Lung microvascular endothelial cell (primary cell): Measurements from ENCODE around the gene CERK. TPM values are rescaled to one million over a fixed set of nuclear protein-coding genes. Genes with fewer than 3 reads are reported as not detected.
"Not testable (repeated sequence)": the region's sequence is repeated elsewhere in the genome, so short reads cannot be mapped to it uniquely, and the experiment has no call there.

Experiments used
- DNase-seq, 2 donors: peaks; one replicate each; pipeline versions ENCODE4 v3.0.0 to v3.0.0-alpha.2; 2010; ENCODE audit warnings: low read depth in 2 of 2
- total RNA-seq: library from RNA; depleted of rRNA; stranded (reverse); fragments of >200 nt; gene quantifications from 2 replicates; pipeline ENCODE4 v1.2.1, GENCODE V29; 2014

CERK gene
- total RNA-seq, 1 donor from 2014 or later, result 128 TPM

GRCh38 chr22:46649141-46650077 lies 88.6 kb downstream of the CERK start:
- no peak for DNase-seq

- DNase-seq, result not testable (repeated sequence)
These were observed 89.7 kb downstream of the CERK start for GRCh38 chr22:46648225-46648820.

GRCh38 chr22:46646531-46647215 lies 91.4 kb downstream of the CERK start:
- no peak for DNase-seq

GRCh38 chr22:46642840-46643480 lies 95.1 kb downstream of the CERK start:
- DNase-seq, result not testable (repeated sequence)

GRCh38 chr22:46641811-46642266 lies 96.2 kb downstream of the CERK start:
- peak in 1 of 2 donors; percentile 44 for DNase-seq

- peak in 1 of 2 donors; percentile 19 for DNase-seq
These were observed 97.6 kb downstream of the CERK start for GRCh38 chr22:46640293-46641055.

- no peak for DNase-seq
These were observed 98.2 kb downstream of the CERK start for GRCh38 chr22:46639843-46640242.

GRCh38 chr22:46638601-46639431 lies 99.2 kb downstream of the CERK start:
- peak in 1 of 2 donors; percentile 38 for DNase-seq

GRCh38 chr22:46637711-46638600 lies 100.1 kb downstream of the CERK start:
- no peak for DNase-seq

- DNase-seq, result no peak
These were observed 101.6 kb downstream of the CERK start for GRCh38 chr22:46636221-46637002.

GRCh38 chr22:46635756-46636155 lies 102.3 kb downstream of the CERK start:
- no peak for DNase-seq

GRCh38 chr22:46634973-46635685 lies 102.9 kb downstream of the CERK start:
- DNase-seq, result not testable (repeated sequence)

Other genes starting within 250 kb of the CERK start
- 15.7 and 43.1 TPM in 2 replicates for gene CELSR1, start 200.6 kb downstream of the CERK start, total RNA-seq
- 26.4 and 50.6 TPM in 2 replicates for gene GRAMD4, start 117.9 kb downstream of the CERK start, total RNA-seq
- gene TBC1D22A, start 24.4 kb upstream of the CERK start, total RNA-seq, result 12.9 and 15.3 TPM in 2 replicates